ENCODE results near the gene LCTL. TPM values are rescaled to one million over a fixed set of nuclear protein-coding genes. Genes with fewer than 3 reads are reported as not detected.

LCTL gene
- total RNA-seq, 5 donors from 2014 or later (not counting 1 experiment from before 2014, with no cell fraction given): not detected

- H3K9me3 Mint-ChIP-seq: no peaks in the 10 kb centered on the region
- POLR2A ChIA-PET: no interaction called here
- no peak overlapping the region for H3K4me3 Mint-ChIP-seq
- peaks cover 0 to 2% of the 10 kb centered on the region in 2 experiments for H3K27me3 ChIP-seq (replicated peaks in 1 of 2; ENCODE audit: control insufficient read depth in 2 of 2, extremely low read depth in 1 of 2, insufficient read depth in 2 of 2, low read length in 1 of 2)
- no peaks in the 10 kb centered on the region for H3K36me3 ChIP-seq (ENCODE audit: control insufficient read depth in 2 of 2, extremely low read depth in 1 of 2, insufficient read depth in 1 of 2, low read length in 1 of 2)
- peaks cover 0 to 6% of the 10 kb centered on the region in 2 experiments for H3K4me1 ChIP-seq (ENCODE audit: control insufficient read depth in 1 of 2, extremely low read depth in 1 of 2, insufficient read depth in 2 of 2, low read length in 2 of 2)
- no peaks in the 10 kb centered on the region for H3K27me3 Mint-ChIP-seq
- DNase-seq (no peak), ATAC-seq (replicated peaks in 1 of 4) (no peak)
- H3K27ac Mint-ChIP-seq: no peak overlapping the region
- H3K27ac ChIP-seq (ENCODE audit: low read length): no peak overlapping the region
- CTCF ChIA-PET: no interaction called here
- H3K4me1 Mint-ChIP-seq: peaks cover 4 to 8% (median 6%) of the 10 kb centered on the region in 3 donors
- no peaks in the 10 kb centered on the region for H3K9me3 ChIP-seq
- H3K4me3 ChIP-seq (ENCODE audit: control insufficient read depth in 1 of 2, extremely low read depth in 1 of 2, low read length in 1 of 2): no peak overlapping the region
- no peaks in the 10 kb centered on the region for H3K36me3 Mint-ChIP-seq
- 92% methylated on average over 11 of the region's 13 CpGs for WGBS (ENCODE audit: insufficient coverage)
These were observed 2.2 kb downstream of the LCTL start for GRCh38 chr15:66563566-66564110.

- peaks cover 0 to 2% of the 10 kb centered on the region in 2 experiments for H3K27me3 ChIP-seq (replicated peaks in 1 of 2; ENCODE audit: control insufficient read depth in 2 of 2, extremely low read depth in 1 of 2, insufficient read depth in 2 of 2, low read length in 1 of 2)
- ChIA-PET CTCF (no interaction called here), POLR2A (no interaction called here)
- no peak overlapping the region for H3K27ac ChIP-seq (ENCODE audit: low read length)
- Mint-ChIP-seq H3K36me3 (no peaks in the 10 kb centered on the region), H3K4me1 (peaks cover 4 to 8% (median 6%) of the 10 kb centered on the region in 3 donors), H3K27me3 (no peaks in the 10 kb centered on the region), H3K4me3 (no peak overlapping the region), H3K9me3 (no peaks in the 10 kb centered on the region), H3K27ac (no peak overlapping the region)
- ATAC-seq (replicated peaks in 1 of 4): no peak
- H3K4me3 ChIP-seq (ENCODE audit: control insufficient read depth in 1 of 2, extremely low read depth in 1 of 2, low read length in 1 of 2): no peak overlapping the region
- 96% methylated on average over 3 of the region's 4 CpGs for WGBS (ENCODE audit: insufficient coverage)
- no peaks in the 10 kb centered on the region for H3K9me3 ChIP-seq
- H3K4me1 ChIP-seq (ENCODE audit: control insufficient read depth in 1 of 2, extremely low read depth in 1 of 2, insufficient read depth in 2 of 2, low read length in 2 of 2): peaks cover 0 to 6% of the 10 kb centered on the region in 2 experiments
- no peaks in the 10 kb centered on the region for H3K36me3 ChIP-seq (ENCODE audit: control insufficient read depth in 2 of 2, extremely low read depth in 1 of 2, insufficient read depth in 1 of 2, low read length in 1 of 2)
- DNase-seq: no peak
These were observed 2.7 kb downstream of the LCTL start for GRCh38 chr15:66563126-66563525.

- H3K27ac Mint-ChIP-seq: no peak overlapping the region
- no peaks in the 10 kb centered on the region for H3K9me3 Mint-ChIP-seq
- H3K36me3 Mint-ChIP-seq: no peaks in the 10 kb centered on the region
- DNase-seq (no peak), ATAC-seq (replicated peaks in 1 of 4) (no peak)
- no peak overlapping the region for H3K27ac ChIP-seq (ENCODE audit: low read length)
- H3K9me3 ChIP-seq: no peaks in the 10 kb centered on the region
- POLR2A ChIA-PET: no interaction called here
- H3K27me3 ChIP-seq (replicated peaks in 1 of 2; ENCODE audit: control insufficient read depth in 2 of 2, extremely low read depth in 1 of 2, insufficient read depth in 2 of 2, low read length in 1 of 2): no peaks in the 10 kb centered on the region
- H3K4me3 Mint-ChIP-seq: no peak overlapping the region
- CTCF ChIA-PET: interaction anchor here in 1 of 2 donors (0.6 kb wide), 2 partner anchors 11 to 53 kb away, joined by 3 read pairs; no protein-coding TSS in a partner anchor
- H3K4me1 ChIP-seq (ENCODE audit: control insufficient read depth in 1 of 2, extremely low read depth in 1 of 2, insufficient read depth in 2 of 2, low read length in 2 of 2): no peaks in the 10 kb centered on the region
- no peak overlapping the region for H3K4me3 ChIP-seq (ENCODE audit: control insufficient read depth in 1 of 2, extremely low read depth in 1 of 2, low read length in 1 of 2)
- H3K27me3 Mint-ChIP-seq: no peaks in the 10 kb centered on the region
- WGBS (ENCODE audit: insufficient coverage): 97% methylated on average over 16 of the region's 18 CpGs
- H3K4me1 Mint-ChIP-seq: no peaks in the 10 kb centered on the region
- H3K36me3 ChIP-seq (ENCODE audit: control insufficient read depth in 2 of 2, extremely low read depth in 1 of 2, insufficient read depth in 1 of 2, low read length in 1 of 2): no peaks in the 10 kb centered on the region
These were observed 4.8 kb downstream of the LCTL start for GRCh38 chr15:66560856-66561525.

- no peak for DNase-seq
- no peaks in the 10 kb centered on the region for H3K9me3 ChIP-seq
- H3K27ac Mint-ChIP-seq: no peak overlapping the region
- H3K36me3 Mint-ChIP-seq: peaks cover 3% of the 10 kb centered on the region
- no peak overlapping the region for H3K4me3 ChIP-seq (ENCODE audit: control insufficient read depth in 1 of 2, extremely low read depth in 1 of 2, low read length in 1 of 2)
- H3K9me3 Mint-ChIP-seq: peaks cover 0 to 6% (median 4%) of the 10 kb centered on the region in 3 donors
- H3K27ac ChIP-seq (ENCODE audit: low read length): no peak overlapping the region
- ChIA-PET POLR2A (no interaction called here), CTCF (no interaction called here)
- H3K27me3 Mint-ChIP-seq: no peaks in the 10 kb centered on the region
- H3K4me1 Mint-ChIP-seq: no peaks in the 10 kb centered on the region
- H3K36me3 ChIP-seq (ENCODE audit: control insufficient read depth in 2 of 2, extremely low read depth in 1 of 2, insufficient read depth in 1 of 2, low read length in 1 of 2): no peaks in the 10 kb centered on the region
- 95% methylated on average over 3 of the region's 6 CpGs for WGBS (ENCODE audit: insufficient coverage)
- ATAC-seq (replicated peaks in 1 of 4): no peak
- H3K27me3 ChIP-seq (replicated peaks in 1 of 2; ENCODE audit: control insufficient read depth in 2 of 2, extremely low read depth in 1 of 2, insufficient read depth in 2 of 2, low read length in 1 of 2): no peaks in the 10 kb centered on the region
- no peak overlapping the region for H3K4me3 Mint-ChIP-seq
- H3K4me1 ChIP-seq (ENCODE audit: control insufficient read depth in 1 of 2, extremely low read depth in 1 of 2, insufficient read depth in 2 of 2, low read length in 2 of 2): no peaks in the 10 kb centered on the region
These were observed 7.5 kb downstream of the LCTL start for GRCh38 chr15:66558271-66558670.

- Mint-ChIP-seq H3K27ac (no peak overlapping the region), H3K4me3 (no peak overlapping the region), H3K9me3 (peaks cover 0 to 6% (median 4%) of the 10 kb centered on the region in 3 donors), H3K36me3 (peaks cover 12% of the 10 kb centered on the region), H3K4me1 (no peaks in the 10 kb centered on the region), H3K27me3 (no peaks in the 10 kb centered on the region)
- POLR2A ChIA-PET: no interaction called here
- Histone ChIP-seq H3K9me3 (no peaks in the 10 kb centered on the region), H3K36me3 (ENCODE audit: control insufficient read depth in 2 of 2, extremely low read depth in 1 of 2, insufficient read depth in 1 of 2, low read length in 1 of 2) (no peaks in the 10 kb centered on the region), H3K4me3 (ENCODE audit: control insufficient read depth in 1 of 2, extremely low read depth in 1 of 2, low read length in 1 of 2) (no peak overlapping the region), H3K27ac (ENCODE audit: low read length) (no peak overlapping the region), H3K4me1 (ENCODE audit: control insufficient read depth in 1 of 2, extremely low read depth in 1 of 2, insufficient read depth in 2 of 2, low read length in 2 of 2) (no peaks in the 10 kb centered on the region), H3K27me3 (replicated peaks in 1 of 2; ENCODE audit: control insufficient read depth in 2 of 2, extremely low read depth in 1 of 2, insufficient read depth in 2 of 2, low read length in 1 of 2) (no peaks in the 10 kb centered on the region)
- CTCF ChIA-PET: no interaction called here
- DNase-seq (no peak), ATAC-seq (replicated peaks in 1 of 4) (no peak)
These were observed 10.1 kb downstream of the LCTL start for GRCh38 chr15:66555685-66556084.

DNA sequence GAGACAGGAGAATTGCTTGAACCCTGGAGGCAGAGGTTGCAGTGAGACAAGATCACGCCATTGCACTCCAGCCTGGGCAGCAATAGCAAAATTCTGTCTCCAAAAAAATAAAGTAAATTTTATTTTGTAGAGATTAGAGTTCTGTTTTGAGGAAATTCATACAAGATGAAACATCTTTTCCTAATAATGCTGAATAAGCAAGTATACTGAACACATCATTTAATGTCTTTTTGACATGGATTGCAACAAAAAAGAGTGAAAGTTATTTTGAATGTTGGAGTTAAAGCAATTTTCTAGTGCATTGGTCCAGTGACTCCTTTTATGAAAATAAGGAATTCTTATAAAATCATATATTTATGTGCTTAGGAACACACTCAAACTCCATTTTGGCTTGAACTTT is 20.5 kb downstream of the LCTL start:
- ChIA-PET CTCF (interaction anchor here in 1 of 2 donors (0.7 kb wide), 1 partner anchor 1502 kb away, joined by 3 read pairs; no protein-coding TSS in a partner anchor), POLR2A (no interaction called here)
- Mint-ChIP-seq H3K27me3 (no peaks in the 10 kb centered on the region), H3K27ac (no peak overlapping the region), H3K36me3 (peaks cover 45% of the 10 kb centered on the region), H3K4me3 (no peak overlapping the region), H3K4me1 (no peaks in the 10 kb centered on the region), H3K9me3 (no peaks in the 10 kb centered on the region)
- DNase-seq: no peak
- Histone ChIP-seq H3K4me1 (ENCODE audit: control insufficient read depth in 1 of 2, extremely low read depth in 1 of 2, insufficient read depth in 2 of 2, low read length in 2 of 2) (no peaks in the 10 kb centered on the region), H3K36me3 (ENCODE audit: control insufficient read depth in 2 of 2, extremely low read depth in 1 of 2, insufficient read depth in 1 of 2, low read length in 1 of 2) (peaks cover 0 to 9% of the 10 kb centered on the region in 2 donors), H3K9me3 (no peaks in the 10 kb centered on the region), H3K27ac (ENCODE audit: low read length) (no peak overlapping the region), H3K27me3 (replicated peaks in 1 of 2; ENCODE audit: control insufficient read depth in 2 of 2, extremely low read depth in 1 of 2, insufficient read depth in 2 of 2, low read length in 1 of 2) (no peaks in the 10 kb centered on the region), H3K4me3 (ENCODE audit: control insufficient read depth in 1 of 2, extremely low read depth in 1 of 2, low read length in 1 of 2) (no peak overlapping the region)
- no peak for ATAC-seq (replicated peaks in 1 of 4)
- 100% methylated on average over 1 of the region's 1 CpG for WGBS (ENCODE audit: insufficient coverage)

Data from T-cell (primary cell).